Lower lobe of right lung (tissue), 2 donors: ENCODE data around the gene MAS1L. TPM values are rescaled to one million over a fixed set of nuclear protein-coding genes. Genes with fewer than 3 reads are reported as not detected.

Experiments used
- ATAC-seq, 2 donors: fragments of 200-7000 bp; cut with Tn5 transposase; one replicate each; pipeline ENCODE4 v1.9.1; 2020 to 2022; ENCODE audit warnings: mild to moderate bottlenecking in 2 of 2, moderate library complexity in 2 of 2
- DNase-seq: peaks from one replicate; pipeline ENCODE4 v3.0.0-alpha.2; 2020
- H3K27ac ChIP-seq: fragments of 200-600 bp; one replicate; pipeline ENCODE4 v1.8.0; 2022
- H3K27me3 ChIP-seq: fragments of 200-600 bp; one replicate; pipeline ENCODE4 v1.8.0; 2022; ENCODE audit warnings: low read depth
- H3K36me3 ChIP-seq: fragments of 200-600 bp; one replicate; pipeline ENCODE4 v1.8.0; 2022; ENCODE audit warnings: mild to moderate bottlenecking
- H3K4me1 ChIP-seq: fragments of 200-600 bp; one replicate; pipeline ENCODE4 v1.8.0; 2022
- H3K4me3 ChIP-seq: fragments of 200-600 bp; one replicate; pipeline ENCODE4 v1.8.0; 2022; ENCODE audit warnings: mild to moderate bottlenecking
- H3K9me3 ChIP-seq: fragments of 200-600 bp; one replicate; pipeline ENCODE4 v1.8.0; 2022
- CTCF ChIP-seq: fragments of 200-600 bp; IDR thresholded peaks from one replicate; pipeline ENCODE4 v1.8.0; 2022; ENCODE audit warnings: antibody characterized with exemption, mild to moderate bottlenecking
- intact Hi-C: fragments of 100-400 bp; cut with DNase I; formaldehyde crosslinking; loops from one replicate; pipeline ENCODE4 v1.11.0; 2022
- total RNA-seq: library from RNA; stranded (reverse); fragmentation: NEBNext Ultra II Directional; extraction: Animal tissue kit (Norgen Biotek cat#: 25700); gene quantifications from one replicate; pipeline ENCODE4 v1.2.1, GENCODE V29; 2021
- donor health status: DM: no; HTN: yes; CAD: no; lungs with severe emphysema.

Gene MAS1L
- total RNA-seq, 1 donor from 2014 or later = 0.50 TPM

GRCh38 chr6:29490552-29490951 lies 2.8 kb upstream of the MAS1L start:
- no peak for TF ChIP-seq CTCF
- intact Hi-C loops = no loop called here

GRCh38 chr6:29490055-29490454 lies 2.3 kb upstream of the MAS1L start:
- ATAC-seq (no peak), DNase-seq (no peak)
- no peaks in the 10 kb centered on the region for H3K27me3 ChIP-seq
- no peak overlapping the region for H3K27ac ChIP-seq
- no peaks in the 10 kb centered on the region for H3K4me1 ChIP-seq
- no peaks in the 10 kb centered on the region for H3K36me3 ChIP-seq
- H3K9me3 ChIP-seq = no peaks in the 10 kb centered on the region
- intact Hi-C loops = no loop called here
- TF ChIP-seq CTCF = no peak
- no peak overlapping the region for H3K4me3 ChIP-seq

More at GRCh38 chr6:29490552-29490951, 2.8 kb upstream of the MAS1L start:
- Histone ChIP-seq H3K4me3 (no peak overlapping the region), H3K4me1 (no peaks in the 10 kb centered on the region), H3K9me3 (no peaks in the 10 kb centered on the region), H3K27ac (no peak overlapping the region), H3K27me3 (no peaks in the 10 kb centered on the region), H3K36me3 (no peaks in the 10 kb centered on the region)
- no peak for ATAC-seq
- no peak for DNase-seq

- no peaks in the 10 kb centered on the region for H3K4me1 ChIP-seq
- ATAC-seq (no peak), DNase-seq (no peak)
- H3K9me3 ChIP-seq = no peaks in the 10 kb centered on the region
- TF ChIP-seq CTCF = no peak
- no peak overlapping the region for H3K27ac ChIP-seq
- no peak overlapping the region for H3K4me3 ChIP-seq
- H3K36me3 ChIP-seq = no peaks in the 10 kb centered on the region
- intact Hi-C loops = no loop called here
- H3K27me3 ChIP-seq = no peaks in the 10 kb centered on the region
These were observed 1.5 kb upstream of the MAS1L start for GRCh38 chr6:29489286-29489685.

- no peak overlapping the region for H3K27ac ChIP-seq
- ATAC-seq (no peak), DNase-seq (no peak)
- H3K36me3 ChIP-seq = no peaks in the 10 kb centered on the region
- H3K27me3 ChIP-seq = no peaks in the 10 kb centered on the region
- intact Hi-C loops = no loop called here
- H3K9me3 ChIP-seq = no peaks in the 10 kb centered on the region
- TF ChIP-seq CTCF = no peak
- H3K4me1 ChIP-seq = no peaks in the 10 kb centered on the region
- no peak overlapping the region for H3K4me3 ChIP-seq
These were observed 1.1 kb upstream of the MAS1L start for GRCh38 chr6:29488874-29489273.

- H3K27me3 ChIP-seq = no peaks in the 10 kb centered on the region
- H3K4me1 ChIP-seq = no peaks in the 10 kb centered on the region
- intact Hi-C loops = no loop called here
- DNase-seq = no peak
- no peak for ATAC-seq
- H3K4me3 ChIP-seq = no peak overlapping the region
- H3K36me3 ChIP-seq = no peaks in the 10 kb centered on the region
- H3K27ac ChIP-seq = no peak overlapping the region
- H3K9me3 ChIP-seq = no peaks in the 10 kb centered on the region
- TF ChIP-seq CTCF = no peak
These were observed 625 bp downstream of the MAS1L start for GRCh38 chr6:29487131-29487530.

GRCh38 chr6:29486577-29486976 lies 1.2 kb downstream of the MAS1L start:
- no peaks in the 10 kb centered on the region for H3K27me3 ChIP-seq
- H3K4me3 ChIP-seq = no peak overlapping the region
- no peak for TF ChIP-seq CTCF
- intact Hi-C loops = no loop called here
- H3K9me3 ChIP-seq = no peaks in the 10 kb centered on the region
- H3K4me1 ChIP-seq = no peaks in the 10 kb centered on the region
- no peaks in the 10 kb centered on the region for H3K36me3 ChIP-seq
- ATAC-seq (no peak), DNase-seq (no peak)
- no peak overlapping the region for H3K27ac ChIP-seq
